VCaP (cell line): ENCODE data around the gene SAMMSON.

Experiments used
- H3K27ac ChIP-seq: fragments of 450-650 bp; 2 replicates; pipeline ENCODE4 v1.5.1; 2017
- TF ChIP-seq, protein P1 (sequence below): fragments of 450-650 bp; conservative IDR thresholded peaks from 2 replicates; pipeline ENCODE4 v1.5.1; 2017; ENCODE audit warnings: mild to moderate bottlenecking, moderate library complexity

Gene SAMMSON

DNA sequence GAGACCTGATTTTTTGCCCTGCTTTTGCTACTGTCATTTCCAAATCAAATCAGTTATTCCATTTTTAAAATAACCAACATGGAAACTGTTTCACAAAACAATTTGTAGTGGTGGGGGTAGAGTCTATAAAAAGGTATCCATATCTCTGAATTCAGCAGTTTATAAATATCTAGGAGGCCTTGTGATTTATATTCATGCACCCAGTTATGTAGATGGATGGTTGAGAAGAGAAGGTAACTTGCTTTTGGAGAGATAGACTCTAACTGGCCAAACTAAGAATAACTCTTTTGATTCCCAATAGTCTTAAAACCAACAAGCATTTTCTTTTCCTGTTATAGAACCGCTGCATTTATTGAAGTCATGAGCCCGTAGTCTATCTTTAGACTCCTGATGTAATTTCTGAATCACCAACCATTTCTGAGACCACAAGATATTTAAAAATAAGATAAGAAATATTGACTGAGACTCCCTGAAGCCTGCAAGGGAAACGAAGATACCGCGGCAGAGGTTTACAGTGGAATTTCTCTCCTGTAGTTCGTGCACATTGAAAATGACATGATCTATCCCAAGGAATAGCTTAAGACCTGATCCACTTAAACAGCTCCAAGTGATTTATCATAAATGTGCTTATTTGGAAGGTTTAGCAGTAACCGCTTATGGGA lies 68.5 kb downstream of the SAMMSON start:
- no peak overlapping the region for H3K27ac ChIP-seq
- TF ChIP-seq, protein P1, sequence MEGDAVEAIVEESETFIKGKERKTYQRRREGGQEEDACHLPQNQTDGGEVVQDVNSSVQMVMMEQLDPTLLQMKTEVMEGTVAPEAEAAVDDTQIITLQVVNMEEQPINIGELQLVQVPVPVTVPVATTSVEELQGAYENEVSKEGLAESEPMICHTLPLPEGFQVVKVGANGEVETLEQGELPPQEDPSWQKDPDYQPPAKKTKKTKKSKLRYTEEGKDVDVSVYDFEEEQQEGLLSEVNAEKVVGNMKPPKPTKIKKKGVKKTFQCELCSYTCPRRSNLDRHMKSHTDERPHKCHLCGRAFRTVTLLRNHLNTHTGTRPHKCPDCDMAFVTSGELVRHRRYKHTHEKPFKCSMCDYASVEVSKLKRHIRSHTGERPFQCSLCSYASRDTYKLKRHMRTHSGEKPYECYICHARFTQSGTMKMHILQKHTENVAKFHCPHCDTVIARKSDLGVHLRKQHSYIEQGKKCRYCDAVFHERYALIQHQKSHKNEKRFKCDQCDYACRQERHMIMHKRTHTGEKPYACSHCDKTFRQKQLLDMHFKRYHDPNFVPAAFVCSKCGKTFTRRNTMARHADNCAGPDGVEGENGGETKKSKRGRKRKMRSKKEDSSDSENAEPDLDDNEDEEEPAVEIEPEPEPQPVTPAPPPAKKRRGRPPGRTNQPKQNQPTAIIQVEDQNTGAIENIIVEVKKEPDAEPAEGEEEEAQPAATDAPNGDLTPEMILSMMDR: no peak

GRCh38 chr3:70069557-70069956 lies 70.0 kb downstream of the SAMMSON start:
- H3K27ac ChIP-seq: no peak overlapping the region
- TF ChIP-seq, protein P1: no peak

DNA sequence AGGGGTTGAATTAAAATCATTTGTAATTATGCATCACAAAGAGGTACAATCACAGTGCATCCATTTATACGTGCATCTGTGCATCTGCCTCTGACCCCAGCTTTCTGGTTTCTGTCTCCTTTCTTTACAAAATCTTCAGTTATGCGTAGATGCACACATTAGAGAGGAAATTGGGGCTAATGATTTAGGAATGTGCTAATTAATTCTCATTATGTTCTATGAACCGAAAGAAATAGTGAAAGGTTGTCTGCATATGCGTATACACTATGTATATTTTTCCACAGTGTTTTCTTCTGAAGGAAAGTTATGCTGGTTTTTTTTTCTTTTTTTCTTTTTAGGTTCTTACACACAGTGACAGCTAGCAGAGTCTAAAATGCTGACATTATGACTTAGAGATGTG lies 71.6 kb downstream of the SAMMSON start:
- no peak overlapping the region for H3K27ac ChIP-seq
- TF ChIP-seq, protein P1: no peak

DNA sequence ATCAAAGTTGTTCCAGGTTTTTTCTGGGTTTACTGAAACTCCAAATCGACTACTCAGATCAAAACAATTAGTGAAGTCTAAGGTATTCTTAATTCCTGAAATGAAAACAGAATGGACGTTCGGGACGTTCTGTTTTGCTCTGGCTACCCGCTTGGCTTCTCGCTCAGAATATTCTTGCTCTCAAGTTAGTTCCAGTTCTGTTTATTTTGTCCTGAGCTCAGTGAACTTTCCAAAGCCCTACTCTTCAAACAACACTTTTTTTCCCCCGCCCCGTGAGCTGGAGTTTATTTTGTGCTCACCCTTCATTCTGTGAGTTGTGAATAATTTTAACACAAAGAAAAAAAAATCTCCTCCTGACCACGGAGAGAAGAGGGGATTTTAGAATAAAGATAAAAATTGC lies 72.6 kb downstream of the SAMMSON start:
- H3K27ac ChIP-seq: no peak overlapping the region
- TF ChIP-seq, protein P1: no peak

GRCh38 chr3:70072754-70073153 lies 73.2 kb downstream of the SAMMSON start:
- H3K27ac ChIP-seq: no peak overlapping the region
- TF ChIP-seq, protein P1: no peak

- TF ChIP-seq, protein P1: no peak
- H3K27ac ChIP-seq: no peak overlapping the region
Observed at GRCh38 chr3:70075101-70075500, 75.6 kb downstream of the SAMMSON start.

DNA sequence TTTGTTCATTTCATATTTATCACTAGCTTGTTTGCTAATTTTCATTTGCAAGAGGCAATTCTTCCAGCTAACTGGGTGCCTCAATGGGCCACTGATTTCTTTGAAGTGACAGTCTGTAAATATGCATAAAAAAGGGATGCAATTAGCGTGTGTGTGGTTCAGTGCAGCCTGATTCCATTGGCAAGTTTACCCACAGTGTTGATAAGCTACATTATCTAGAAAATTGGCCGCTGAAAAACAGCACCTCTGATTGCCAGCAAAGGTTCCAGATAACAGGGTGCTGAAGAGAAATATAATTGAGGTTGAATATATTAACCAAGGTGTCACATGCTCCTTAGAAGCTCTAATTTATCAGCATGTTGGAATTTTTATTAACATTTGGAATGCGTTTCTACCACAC lies 76.9 kb downstream of the SAMMSON start:
- no peak overlapping the region for H3K27ac ChIP-seq
- TF ChIP-seq, protein P1: no peak
